PC-3 (cell line): ENCODE data around the gene P2RX2. TPM values are rescaled to one million over a fixed set of nuclear protein-coding genes. Genes with fewer than 3 reads are reported as not detected.

Experiments
- ATAC-seq: fragments of 200-7000 bp; cut with Tn5 transposase; 2 replicates; pipeline ENCODE4 v1.9.1; 2020; ENCODE audit warnings: mild to moderate bottlenecking, moderate library complexity
- BruUV-seq: library from RNA; stranded (reverse); fragments of 400-500 nt; replicated peaks from 2 replicates; lab custom pipeline; 2021; lab: Mats Ljungman, UMichigan
- CTCF ChIA-PET: fragments of 300-600 bp; sonication (Branson Sonifier 250); formaldehyde crosslinking; loops from one replicate; lab custom pipeline; 2022; ENCODE audit warnings: antibody characterized with exemption; lab: Charles Lee
- POLR2A ChIA-PET: fragments of 300-600 bp; sonication (Branson Sonifier 250); formaldehyde crosslinking; loops from one replicate; lab custom pipeline; 2022; ENCODE audit warnings: antibody characterized with exemption; ENCODE audit not compliant: unreplicated experiment; lab: Charles Lee
- DNase-seq: peaks from one replicate; pipeline ENCODE4 v3.0.0-alpha.2; 2015
- H2AFZ ChIP-seq: fragments of 300-600 bp; sonication (generic); 2 replicates; pipeline ENCODE4 v1.6.0; 2016; ENCODE audit warnings: antibody characterized with exemption, low read length
- H3F3A ChIP-seq: fragments of 300-600 bp; sonication (generic); one replicate; pipeline ENCODE4 v1.6.0; 2017; ENCODE audit warnings: antibody characterized with exemption, low read length, control low read depth, mild to moderate bottlenecking; ENCODE audit not compliant: unreplicated experiment
- H3K27ac ChIP-seq: fragments of 300-600 bp; sonication (generic); 2 replicates; pipeline ENCODE4 v1.5.1; 2016; ENCODE audit warnings: mild to moderate bottlenecking, low read length
- H3K27me3 ChIP-seq: fragments of 300-600 bp; sonication (generic); 2 replicates; pipeline ENCODE4 v1.6.1; 2016; ENCODE audit warnings: low read length, mixed read lengths
- H3K36me3 ChIP-seq: fragments of 300-600 bp; sonication (generic); 2 replicates; pipeline ENCODE4 v1.6.1; 2016; ENCODE audit warnings: low read depth, mixed run types, low read length, mixed read lengths
- H3K4me1 ChIP-seq: fragments of 300-600 bp; sonication (generic); 2 replicates; pipeline ENCODE4 v1.5.1; 2016; ENCODE audit warnings: low read length; ENCODE audit not compliant: insufficient read depth
- H3K4me2 ChIP-seq: fragments of 300-600 bp; sonication (generic); 2 replicates; pipeline ENCODE4 v1.6.0; 2016; ENCODE audit warnings: low read length
- H3K4me3 ChIP-seq: fragments of 300-600 bp; sonication (generic); 2 replicates; pipeline ENCODE4 v1.5.1; 2016; ENCODE audit warnings: mild to moderate bottlenecking, low read length, mixed read lengths
- H3K79me2 ChIP-seq: fragments of 300-600 bp; sonication (generic); 2 replicates; pipeline ENCODE4 v1.6.1; 2017; ENCODE audit warnings: low read length, mixed read lengths
- H3K9ac ChIP-seq: fragments of 300-600 bp; sonication (generic); 2 replicates; pipeline ENCODE4 v1.6.0; 2016; ENCODE audit warnings: mild to moderate bottlenecking, low read length
- H3K9me2 ChIP-seq: fragments of 300-600 bp; sonication (generic); replicated peaks from 2 replicates; pipeline ENCODE4 v1.6.1; 2016; ENCODE audit warnings: mixed run types, low read length, mixed read lengths
- H3K9me3 ChIP-seq: fragments of 300-600 bp; sonication (generic); 2 replicates; pipeline ENCODE4 v1.6.1; 2016; ENCODE audit warnings: low read length, mixed read lengths
- H4K20me1 ChIP-seq: fragments of 300-600 bp; sonication (generic); 2 replicates; pipeline ENCODE4 v1.6.1; 2016; ENCODE audit warnings: low read length, mixed read lengths
- CTCF ChIP-seq: fragments of 300-600 bp; sonication (generic); conservative IDR thresholded peaks from 2 replicates; pipeline ENCODE4 v1.5.1; 2017; ENCODE audit warnings: antibody characterized with exemption, low read depth, mild to moderate bottlenecking, low read length
- EZH2 ChIP-seq: fragments of 300-600 bp; sonication (generic); IDR thresholded peaks from one replicate; pipeline ENCODE4 v1.6.1; 2017; ENCODE audit warnings: antibody characterized with exemption, mild to moderate bottlenecking, low read length; ENCODE audit not compliant: unreplicated experiment
- EZH2phosphoT487 ChIP-seq: fragments of 300-600 bp; sonication (generic); IDR thresholded peaks from 2 replicates; pipeline ENCODE4 v1.6.1; 2018; ENCODE audit warnings: mild to moderate bottlenecking, antibody characterized with exemption, low read length, borderline replicate concordance
- intact Hi-C: fragments of 100-400 bp; cut with micrococcal nuclease; formaldehyde crosslinking; loops from 2 replicates; pipeline ENCODE4 v1.9.0; 2023
- total RNA-seq: library from RNA; depleted of rRNA; stranded (reverse); fragments of >200 nt; gene quantifications from 2 replicates; pipeline ENCODE4 v1.2.3, GENCODE V29; 2014

Gene P2RX2
- total RNA-seq, 1 experiment from 2014 or later, result not detected

- Histone ChIP-seq H3K9ac (no peak overlapping the region), H3K27me3 (peaks cover 28% of the 10 kb centered on the region), H2AFZ (no peak overlapping the region), H3K27ac (no peak overlapping the region), H3K9me3 (0 out of 2 replicates have a peak, but pooled peaks cover 3% of the 10 kb centered on the region), H3K4me3 (no peak overlapping the region), H3K36me3 (peaks cover 7% of the 10 kb centered on the region; the same call in 1 of the 2 replicates), H3K79me2 (no peaks in the 10 kb centered on the region), H4K20me1 (no peaks in the 10 kb centered on the region), H3K9me2 (no peaks in the 10 kb centered on the region), H3K4me1 (peaks cover 18% of the 10 kb centered on the region), H3F3A (no peaks in the 10 kb centered on the region), H3K4me2 (no peak overlapping the region)
- no peak for ATAC-seq
- ChIA-PET CTCF (no interaction called here), POLR2A (no interaction called here)
- BruUV-seq, result no TSS peak
- DNase-seq, result no peak
- TF ChIP-seq EZH2phosphoT487 (no peak), EZH2 (no peak), CTCF (no peak)
- intact Hi-C loops, result no loop called here
These were observed 2.5 kb downstream of the P2RX2 start for GRCh38 chr12:132620899-132621656.

DNA sequence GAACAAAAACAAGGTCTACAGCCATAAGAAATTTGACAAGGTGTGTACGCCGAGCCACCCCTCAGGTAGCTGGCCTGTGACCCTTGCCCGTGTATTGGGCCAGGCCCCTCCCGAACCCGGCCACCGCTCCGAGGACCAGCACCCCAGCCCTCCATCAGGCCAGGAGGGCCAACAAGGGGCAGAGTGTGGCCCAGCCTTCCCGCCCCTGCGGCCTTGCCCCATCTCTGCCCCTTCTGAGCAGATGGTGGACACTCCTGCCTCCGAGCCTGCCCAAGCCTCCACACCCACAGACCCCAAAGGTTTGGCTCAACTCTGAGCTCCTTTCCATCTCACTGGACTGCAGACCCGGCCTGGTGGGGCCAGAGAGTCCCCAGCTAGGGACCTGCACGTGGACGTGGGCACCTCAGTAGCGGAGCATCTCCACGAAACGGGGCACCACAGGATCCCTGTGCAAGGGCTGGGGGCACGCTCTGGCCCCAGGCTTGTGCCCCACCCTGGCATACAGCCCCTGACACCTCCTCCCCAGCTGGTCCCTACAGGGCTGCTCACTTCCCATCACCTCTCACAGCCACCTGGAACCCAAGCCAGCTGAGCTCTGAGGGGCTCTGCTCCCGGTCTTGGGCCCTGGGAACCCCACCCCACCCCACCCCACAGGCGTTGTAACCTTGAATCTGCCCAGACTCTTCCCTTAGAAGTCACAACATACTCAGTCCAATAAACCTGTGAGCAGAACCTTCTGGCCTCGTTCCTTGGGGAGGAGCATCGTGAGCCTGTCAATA is 3.3 kb downstream of the P2RX2 start:
- H3F3A ChIP-seq, result no peaks in the 10 kb centered on the region
- no peak for DNase-seq
- no peak overlapping the region for H3K4me2 ChIP-seq
- H3K27ac ChIP-seq, result peak overlapping the region; percentile 27; the same call in 1 of the 2 replicates
- no peak overlapping the region for H3K9ac ChIP-seq
- no peak for ATAC-seq
- ChIA-PET POLR2A (no interaction called here), CTCF (no interaction called here)
- H3K9me2 ChIP-seq, result no peaks in the 10 kb centered on the region
- peaks cover 20% of the 10 kb centered on the region for H3K27me3 ChIP-seq
- peaks cover 18% of the 10 kb centered on the region for H3K4me1 ChIP-seq
- H2AFZ ChIP-seq, result no peak overlapping the region
- H3K79me2 ChIP-seq, result no peaks in the 10 kb centered on the region
- peaks cover 7% of the 10 kb centered on the region; the same call in 1 of the 2 replicates for H3K36me3 ChIP-seq
- no TSS peak for BruUV-seq
- intact Hi-C loops, result no loop called here
- H4K20me1 ChIP-seq, result no peaks in the 10 kb centered on the region
- H3K9me3 ChIP-seq, result no peaks in the 10 kb centered on the region
- no peak for TF ChIP-seq EZH2
- no peak for TF ChIP-seq EZH2phosphoT487
- no peak for TF ChIP-seq CTCF
- no peak overlapping the region for H3K4me3 ChIP-seq
